H9 (cell line): ENCODE results near the gene AKAP11. TPM values are rescaled to one million over a fixed set of nuclear protein-coding genes. Genes with fewer than 3 reads are reported as not detected.

Experiments used
- DNase-seq: peaks from one replicate; pipeline ENCODE4 v3.0.0-alpha.2; 2017
- H2AFZ ChIP-seq: one replicate; pipeline ENCODE4 v1.6.1; 2013; ENCODE audit warnings: mild to moderate bottlenecking, low read length, control low read depth, moderate library complexity
- H2AK5ac ChIP-seq: 2 replicates; pipeline ENCODE4 v1.6.1; 2013; ENCODE audit warnings: low read length, control low read depth, mixed read lengths; ENCODE audit not compliant: insufficient read length
- H2BK120ac ChIP-seq: one replicate; pipeline ENCODE4 v1.6.1; 2013; ENCODE audit warnings: low read depth, mild to moderate bottlenecking, low read length, control low read depth, inconsistent platforms; ENCODE audit not compliant: poor library complexity, severe bottlenecking
- H2BK12ac ChIP-seq: 2 replicates; pipeline ENCODE4 v1.6.1; 2013; ENCODE audit warnings: low read length, control low read depth, mixed read lengths, low read depth; ENCODE audit not compliant: insufficient read length
- H2BK15ac ChIP-seq: 2 replicates; pipeline ENCODE4 v1.6.1; 2013; ENCODE audit warnings: low read depth, low read length, control low read depth
- H2BK20ac ChIP-seq: one replicate; pipeline ENCODE4 v1.6.1; 2013; ENCODE audit warnings: low read depth, mild to moderate bottlenecking, low read length, control low read depth, inconsistent platforms; ENCODE audit not compliant: poor library complexity, severe bottlenecking
- H2BK5ac ChIP-seq: 2 replicates; pipeline ENCODE4 v1.6.1; 2013; ENCODE audit warnings: low read length, control low read depth, mixed read lengths; ENCODE audit not compliant: insufficient read length
- H3K14ac ChIP-seq: 2 replicates; pipeline ENCODE4 v1.6.1; 2013; ENCODE audit warnings: low read length, control low read depth; ENCODE audit not compliant: insufficient read depth
- H3K18ac ChIP-seq: 2 replicates; pipeline ENCODE4 v1.6.1; 2013; ENCODE audit warnings: low read depth, mild to moderate bottlenecking, mixed read lengths, low read length, control low read depth; ENCODE audit not compliant: insufficient read length
- H3K23ac ChIP-seq: 2 replicates; pipeline ENCODE4 v1.6.1; 2013; ENCODE audit warnings: low read length, control low read depth, mixed read lengths, low read depth; ENCODE audit not compliant: insufficient read length
- H3K23me2 ChIP-seq: 2 replicates; pipeline ENCODE4 v1.6.1; 2013; ENCODE audit warnings: low read depth, mild to moderate bottlenecking, mixed read lengths, low read length, control low read depth; ENCODE audit not compliant: insufficient read length, poor library complexity, severe bottlenecking
- H3K27ac ChIP-seq: 2 replicates; pipeline ENCODE4 v1.5.1; 2013; ENCODE audit warnings: low read length, control low read depth, mixed read lengths, low read depth; ENCODE audit not compliant: insufficient read length
- H3K27me3 ChIP-seq: 2 replicates; pipeline ENCODE4 v1.6.1; 2013; ENCODE audit warnings: low read length, control low read depth, inconsistent platforms; ENCODE audit not compliant: insufficient read depth
- H3K4ac ChIP-seq: 2 replicates; pipeline ENCODE4 v1.6.1; 2013; ENCODE audit warnings: low read depth, mild to moderate bottlenecking, control low read depth, inconsistent platforms, low read length, moderate library complexity
- H3K4me1 ChIP-seq: 2 replicates; pipeline ENCODE4 v1.6.1; 2013; ENCODE audit warnings: low read length, control low read depth, inconsistent platforms; ENCODE audit not compliant: insufficient read depth
- H3K4me2 ChIP-seq: 2 replicates; pipeline ENCODE4 v1.6.1; 2013; ENCODE audit warnings: low read length, control low read depth, mixed read lengths; ENCODE audit not compliant: insufficient read length, insufficient read depth
- H3K56ac ChIP-seq: 2 replicates; pipeline ENCODE4 v1.6.1; 2013; ENCODE audit warnings: low read depth, mild to moderate bottlenecking, mixed read lengths, low read length, control low read depth; ENCODE audit not compliant: insufficient read length
- H3K79me1 ChIP-seq: 2 replicates; pipeline ENCODE4 v1.6.1; 2013; ENCODE audit warnings: low read depth, mild to moderate bottlenecking, moderate library complexity, low read length, control low read depth, inconsistent platforms; ENCODE audit not compliant: insufficient read depth, poor library complexity, severe bottlenecking
- H3K79me2 ChIP-seq: 2 replicates; pipeline ENCODE4 v1.6.1; 2013; ENCODE audit warnings: low read length, control low read depth, inconsistent platforms; ENCODE audit not compliant: insufficient read depth
- H3K9ac ChIP-seq: 2 replicates; pipeline ENCODE4 v1.6.1; 2013; ENCODE audit warnings: low read length, control low read depth, mixed read lengths; ENCODE audit not compliant: insufficient read length; ENCODE audit errors: extremely low read depth
- H3K9me3 ChIP-seq: one replicate; pipeline ENCODE4 v1.6.1; 2013; ENCODE audit warnings: low read depth, low read length, inconsistent platforms; ENCODE audit not compliant: control insufficient read depth
- H3T11ph ChIP-seq: one replicate; pipeline ENCODE4 v1.6.1; 2013; ENCODE audit warnings: mild to moderate bottlenecking, low read length, control low read depth, inconsistent platforms
- H4K20me1 ChIP-seq: one replicate; pipeline ENCODE4 v1.6.1; 2013; ENCODE audit not compliant: control insufficient read depth, insufficient read length, insufficient read depth
- H4K5ac ChIP-seq: 2 replicates; pipeline ENCODE4 v1.6.1; 2013; ENCODE audit warnings: low read depth, mild to moderate bottlenecking, mixed read lengths, low read length, control low read depth; ENCODE audit not compliant: insufficient read length
- H4K8ac ChIP-seq: replicated peaks from 2 replicates; pipeline ENCODE4 v1.6.1; 2013; ENCODE audit warnings: low read length, control low read depth, mixed read lengths, low read depth; ENCODE audit not compliant: insufficient read length
- H4K91ac ChIP-seq: 2 replicates; pipeline ENCODE4 v1.6.1; 2013; ENCODE audit warnings: low read depth, mild to moderate bottlenecking, moderate library complexity, mixed read lengths, low read length, control low read depth; ENCODE audit not compliant: insufficient read length
- H3K27ac Mint-ChIP-seq, 3 experiments: 2 replicates in 2 of 3; 3 replicates in 1 of 3; pipeline ENCODE4 v1.8.0; 2020 to 2021; ENCODE audit warnings: mixed read lengths in 3 of 3, mild to moderate bottlenecking in 1 of 3, moderate library complexity in 1 of 3
- H3K27me3 Mint-ChIP-seq: 2 replicates; pipeline ENCODE4 v1.8.0; 2021; ENCODE audit warnings: low read depth, mild to moderate bottlenecking, moderate library complexity, mixed read lengths
- H3K36me3 Mint-ChIP-seq, 3 experiments: 2 replicates in 2 of 3; 3 replicates in 1 of 3; pipeline ENCODE4 v1.8.0; 2020 to 2021; ENCODE audit warnings: low read depth in 3 of 3, mixed read lengths in 3 of 3; ENCODE audit not compliant: insufficient read depth in 1 of 3
- H3K4me1 Mint-ChIP-seq, 2 experiments: 2 replicates each; pipeline ENCODE4 v1.8.0; 2020; ENCODE audit warnings: mixed read lengths in 2 of 2
- H3K4me3 Mint-ChIP-seq, 2 experiments: 2 replicates in 1 of 2; 3 replicates in 1 of 2; pipeline ENCODE4 v1.8.0; 2020 to 2021; ENCODE audit warnings: mild to moderate bottlenecking in 2 of 2, mixed read lengths in 2 of 2, moderate library complexity in 1 of 2
- H3K9me3 Mint-ChIP-seq, 2 experiments: 2 replicates in 1 of 2; 3 replicates in 1 of 2; pipeline ENCODE4 v1.8.0; 2020; ENCODE audit warnings: mild to moderate bottlenecking in 2 of 2, mixed read lengths in 2 of 2, moderate library complexity in 1 of 2
- CTCF ChIP-seq: fragments of 200-600 bp; sonication (generic); conservative IDR thresholded peaks from 3 replicates; pipeline ENCODE4 v1.8.0; 2021; ENCODE audit warnings: antibody characterized with exemption, mild to moderate bottlenecking
- WGBS: extraction: QIAGEN DNeasy Blood & Tissue Kit; methylation state at CpG from one replicate; pipeline ENCODE4 v1.1.7; 2013; ENCODE audit warnings: missing lambda C conversion rate, low lambda C conversion rate, mixed read lengths; ENCODE audit not compliant: insufficient read length; ENCODE audit errors: extremely low coverage; 5-methylcytosine and 5-hydroxymethylcytosine counted together
- total RNA-seq: library from RNA; stranded (reverse); gene quantifications from 2 replicates; pipeline ENCODE4 v1.2.1, GENCODE V29; 2021

The AKAP11 gene
- total RNA-seq, 1 experiment from 2014 or later, result 20.5 TPM

- H3K36me3 Mint-ChIP-seq, result peaks cover 9 to 23% (median 11%) of the 10 kb centered on the region in 3 experiments; a peak in 6 of 7 replicates
- peaks cover 22 to 24% of the 10 kb centered on the region in 2 experiments for H3K9me3 Mint-ChIP-seq
- Histone ChIP-seq H3K9me3 (peaks cover 3% of the 10 kb centered on the region), H2AFZ (no peak overlapping the region), H3K79me1 (no peaks in the 10 kb centered on the region), H3K4me1 (no peaks in the 10 kb centered on the region), H3K14ac (no peak overlapping the region), H2BK12ac (no peak overlapping the region), H2BK20ac (no peak overlapping the region), H3K56ac (no peak overlapping the region), H3K9ac (no peak overlapping the region), H2BK120ac (no peak overlapping the region), H2BK15ac (no peak overlapping the region), H3K23me2 (no peaks in the 10 kb centered on the region), H3K4ac (no peak overlapping the region), H4K91ac (no peak overlapping the region), H3K27ac (no peak overlapping the region), H3K4me2 (no peak overlapping the region), H4K20me1 (no peaks in the 10 kb centered on the region), H3K79me2 (no peaks in the 10 kb centered on the region), H4K8ac (no peak overlapping the region), H3K23ac (no peak overlapping the region), H2AK5ac (no peak overlapping the region), H3K27me3 (no peaks in the 10 kb centered on the region), H3K18ac (no peak overlapping the region), H2BK5ac (no peak overlapping the region), H4K5ac (no peak overlapping the region), H3T11ph (no peak overlapping the region)
- DNase-seq, result no peak
- H3K4me1 Mint-ChIP-seq, result peaks cover 5 to 6% of the 10 kb centered on the region in 2 experiments; a peak in 3 of 4 replicates
- no CpG with 5 or more reads among the region's 3 CpGs for WGBS
- no peaks in the 10 kb centered on the region; the same call in 1 of the 2 replicates for H3K27me3 Mint-ChIP-seq
- H3K4me3 Mint-ChIP-seq, result no peak overlapping the region
- H3K27ac Mint-ChIP-seq, result no peak overlapping the region
- TF ChIP-seq CTCF, result no peak
Measured at GRCh38 chr13:42266473-42266872, 5.5 kb upstream of the AKAP11 start.
